Measurements from ENCODE around the gene MNDA.

DNA sequence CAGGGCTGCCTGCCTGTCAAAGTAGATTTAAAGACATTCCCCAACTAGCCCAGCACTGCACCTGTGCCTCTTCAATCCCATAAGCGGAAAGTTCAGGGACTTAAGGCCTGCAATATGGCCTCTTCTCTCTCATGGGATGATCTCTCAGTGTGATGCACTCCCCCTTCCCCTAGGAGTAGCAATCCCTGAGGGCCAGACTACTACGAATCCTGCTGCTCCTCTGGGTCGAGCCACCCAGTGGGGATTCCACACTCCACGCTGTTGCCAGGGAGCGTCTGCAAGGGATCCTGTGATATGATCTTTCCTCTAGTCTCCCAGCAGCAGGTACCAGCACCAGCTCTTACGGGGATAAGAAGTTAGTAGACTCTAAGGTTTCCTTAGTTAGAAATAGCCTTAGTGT is 36.9 kb upstream of the MNDA start:
- TF ChIP-seq MAX (IDR thresholded peaks at IDR 0.05) (no peak), USF1 (IDR thresholded peaks at IDR 0.05) (no peak), EP300 (IDR thresholded peaks at IDR 0.05; ENCODE audit: borderline replicate concordance) (no peak), RAD21 (IDR thresholded peaks at IDR 0.05; ENCODE audit: low read depth) (no peak), TAF1 (IDR thresholded peaks at IDR 0.05; ENCODE audit: low read depth) (no peak), CEBPB (IDR thresholded peaks at IDR 0.05) (no peak)
- TF ChIP-seq, protein P1, sequence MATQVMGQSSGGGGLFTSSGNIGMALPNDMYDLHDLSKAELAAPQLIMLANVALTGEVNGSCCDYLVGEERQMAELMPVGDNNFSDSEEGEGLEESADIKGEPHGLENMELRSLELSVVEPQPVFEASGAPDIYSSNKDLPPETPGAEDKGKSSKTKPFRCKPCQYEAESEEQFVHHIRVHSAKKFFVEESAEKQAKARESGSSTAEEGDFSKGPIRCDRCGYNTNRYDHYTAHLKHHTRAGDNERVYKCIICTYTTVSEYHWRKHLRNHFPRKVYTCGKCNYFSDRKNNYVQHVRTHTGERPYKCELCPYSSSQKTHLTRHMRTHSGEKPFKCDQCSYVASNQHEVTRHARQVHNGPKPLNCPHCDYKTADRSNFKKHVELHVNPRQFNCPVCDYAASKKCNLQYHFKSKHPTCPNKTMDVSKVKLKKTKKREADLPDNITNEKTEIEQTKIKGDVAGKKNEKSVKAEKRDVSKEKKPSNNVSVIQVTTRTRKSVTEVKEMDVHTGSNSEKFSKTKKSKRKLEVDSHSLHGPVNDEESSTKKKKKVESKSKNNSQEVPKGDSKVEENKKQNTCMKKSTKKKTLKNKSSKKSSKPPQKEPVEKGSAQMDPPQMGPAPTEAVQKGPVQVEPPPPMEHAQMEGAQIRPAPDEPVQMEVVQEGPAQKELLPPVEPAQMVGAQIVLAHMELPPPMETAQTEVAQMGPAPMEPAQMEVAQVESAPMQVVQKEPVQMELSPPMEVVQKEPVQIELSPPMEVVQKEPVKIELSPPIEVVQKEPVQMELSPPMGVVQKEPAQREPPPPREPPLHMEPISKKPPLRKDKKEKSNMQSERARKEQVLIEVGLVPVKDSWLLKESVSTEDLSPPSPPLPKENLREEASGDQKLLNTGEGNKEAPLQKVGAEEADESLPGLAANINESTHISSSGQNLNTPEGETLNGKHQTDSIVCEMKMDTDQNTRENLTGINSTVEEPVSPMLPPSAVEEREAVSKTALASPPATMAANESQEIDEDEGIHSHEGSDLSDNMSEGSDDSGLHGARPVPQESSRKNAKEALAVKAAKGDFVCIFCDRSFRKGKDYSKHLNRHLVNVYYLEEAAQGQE (IDR thresholded peaks at IDR 0.05; ENCODE audit: low read depth) = no peak
